ENCODE data around the gene PLXNB1. TPM values are rescaled to one million over a fixed set of nuclear protein-coding genes. Genes with fewer than 3 reads are reported as not detected.

The PLXNB1 gene
- total RNA-seq, 4 donors from 2014 or later = 129 to 530 (median 245) TPM

- intact Hi-C loops (cut with DNase I; ENCODE audit: low total_unique reads) (no loop called here), in situ Hi-C loops (cut with MboI; ENCODE audit: low pct_ligation_motif_present in 1 of 4, low pct_unique_long_range_greater_than_20kb in 1 of 4, low sequenced_read_pairs in 3 of 4) (loop anchor here in 1 of 4 donors (10.0 kb wide), 1 partner anchor 76 kb away; no protein-coding TSS in a partner anchor)
- no peaks in the 10 kb centered on the region for H3K9me3 ChIP-seq
- H3K4me3 ChIP-seq = no peak overlapping the region
- 35% methylated on average over 6 of the region's 8 CpGs; no CpG with 5 or more reads in 1 of the 2 donors for WGBS, 2 donors (ENCODE audit: low coverage in 1 of 2)
- TF ChIP-seq POLR2AphosphoS5 (IDR thresholded peaks at IDR 0.05) (peak in 1 of 3 donors; percentile 7), CTCF (IDR thresholded peaks at IDR 0.05) (no peak)
- peak overlapping the region; percentile 96 to 100 (median 99) for H3K27ac ChIP-seq
- H3K4me1 ChIP-seq = peaks cover 58 to 80% (median 71%) of the 10 kb centered on the region in 4 donors
- no peaks in the 10 kb centered on the region for H3K27me3 ChIP-seq
- H3K36me3 ChIP-seq = no peaks in the 10 kb centered on the region
- peak; percentile 66 for DNase-seq
These were observed 38.4 kb upstream of the PLXNB1 start for GRCh38 chr3:48468329-48468731.

GRCh38 chr3:48467473-48468267, 37.8 kb upstream of the PLXNB1 start:
- Histone ChIP-seq H3K4me3 (peak overlapping the region in 1 of 4 donors; percentile 52), H3K27me3 (no peaks in the 10 kb centered on the region), H3K4me1 (peaks cover 56 to 77% (median 67%) of the 10 kb centered on the region in 4 donors), H3K9me3 (no peaks in the 10 kb centered on the region), H3K27ac (peak overlapping the region; percentile 96 to 100 (median 99)), H3K36me3 (no peaks in the 10 kb centered on the region)
- intact Hi-C loops (cut with DNase I; ENCODE audit: low total_unique reads) (no loop called here), in situ Hi-C loops (cut with MboI; ENCODE audit: low pct_ligation_motif_present in 1 of 4, low pct_unique_long_range_greater_than_20kb in 1 of 4, low sequenced_read_pairs in 3 of 4) (loop anchor here in 1 of 4 donors (10.0 kb wide), 1 partner anchor 77 kb away; no protein-coding TSS in a partner anchor)
- no peak for DNase-seq
- 53 to 61% methylated on average over 4 to 7 of the region's 7 CpGs for WGBS, 2 donors (ENCODE audit: low coverage in 1 of 2)
- TF ChIP-seq POLR2A (IDR thresholded peaks at IDR 0.05) = no peak
- TF ChIP-seq POLR2AphosphoS5 (IDR thresholded peaks at IDR 0.05) = no peak
- TF ChIP-seq CTCF (IDR thresholded peaks at IDR 0.05) = no peak
- no peak for TF ChIP-seq EP300 (IDR thresholded peaks at IDR 0.05; ENCODE audit: low read depth)

GRCh38 chr3:48467110-48467454, 37.2 kb upstream of the PLXNB1 start:
- WGBS, 2 donors (ENCODE audit: low coverage in 1 of 2) = 58% methylated on average over 4 of the region's 9 CpGs; no CpG with 5 or more reads in 1 of the 2 donors
- intact Hi-C loops (cut with DNase I; ENCODE audit: low total_unique reads) = no loop called here

More at GRCh38 chr3:48467110-48467454, 37.2 kb upstream of the PLXNB1 start:
- Histone ChIP-seq H3K36me3 (no peaks in the 10 kb centered on the region), H3K4me3 (peak overlapping the region in 2 of 4 donors; percentile 45 to 52), H3K9me3 (no peaks in the 10 kb centered on the region), H3K4me1 (peaks cover 53 to 71% (median 63%) of the 10 kb centered on the region in 4 donors), H3K27ac (peak overlapping the region; percentile 96 to 100 (median 99)), H3K27me3 (no peaks in the 10 kb centered on the region)
- DNase-seq = no peak
- in situ Hi-C loops (cut with MboI; ENCODE audit: low pct_ligation_motif_present in 1 of 4, low pct_unique_long_range_greater_than_20kb in 1 of 4, low sequenced_read_pairs in 3 of 4) = loop anchor here in 1 of 4 donors (10.0 kb wide), 1 partner anchor 78 kb away; no protein-coding TSS in a partner anchor
- TF ChIP-seq POLR2A (IDR thresholded peaks at IDR 0.05) (no peak), CTCF (IDR thresholded peaks at IDR 0.05) (no peak), EP300 (IDR thresholded peaks at IDR 0.05; ENCODE audit: low read depth) (no peak), POLR2AphosphoS5 (IDR thresholded peaks at IDR 0.05) (no peak)
